HL-60 (cell line): ENCODE data around the gene CASS4.
"Not testable (repeated sequence)": the region's sequence is repeated elsewhere in the genome, so short reads cannot be mapped to it uniquely, and the experiment has no call there.

Experiments
- DNase-seq, 2 experiments: peaks; one replicate each; pipeline ENCODE4 v3.0.0-alpha.2; 2010 to 2020; ENCODE audit warnings: low read depth in 1 of 2, low spot score in 1 of 2
- H3K27ac ChIP-seq: fragments of 250-450 bp; sonication (Bioruptor Pico); replicated peaks from 2 replicates; pipeline ENCODE4 v1.5.1; 2020; ENCODE audit warnings: mild to moderate bottlenecking, moderate library complexity
- H3K27me3 ChIP-seq: fragments of 250-450 bp; sonication (Bioruptor Pico); 2 replicates; pipeline ENCODE4 v1.5.1; 2021; ENCODE audit warnings: mild to moderate bottlenecking, moderate library complexity; ENCODE audit not compliant: insufficient read depth, poor library complexity, severe bottlenecking
- H3K4me3 ChIP-seq: replicated peaks from 2 replicates; pipeline ENCODE4 v1.5.1; 2011; ENCODE audit warnings: mild to moderate bottlenecking, control low read depth, low read length; ENCODE audit not compliant: insufficient read depth
- GABPA ChIP-seq: IDR thresholded peaks from 2 replicates; pipeline ENCODE4 v1.6.1; 2012; ENCODE audit warnings: low read depth
- POLR2AphosphoS5 ChIP-seq: IDR thresholded peaks from 2 replicates; pipeline ENCODE4 v1.6.1; 2012; ENCODE audit warnings: low read depth
- REST ChIP-seq: IDR thresholded peaks from 2 replicates; pipeline ENCODE4 v1.6.1; 2012; ENCODE audit warnings: low read depth; ENCODE audit not compliant: insufficient replicate concordance
- SPI1 ChIP-seq: IDR thresholded peaks from 2 replicates; pipeline ENCODE4 v1.6.1; 2012; ENCODE audit warnings: low read depth, mild to moderate bottlenecking, borderline replicate concordance
- TF ChIP-seq, protein P1 (sequence below): IDR thresholded peaks from one replicate; pipeline ENCODE4 v1.5.1; 2011; ENCODE audit warnings: low read length, control low read depth, inconsistent platforms; ENCODE audit not compliant: insufficient read depth

The CASS4 gene

GRCh38 chr20:56409521-56409920 lies 2.5 kb upstream of the CASS4 start:
- Histone ChIP-seq H3K4me3 (no peak overlapping the region), H3K27me3 (no peaks in the 10 kb centered on the region), H3K27ac (peak overlapping the region; percentile 45)
- TF ChIP-seq POLR2AphosphoS5 (no peak), GABPA (peak; percentile 80)
- peak; percentile 75 to 78 for DNase-seq

DNA sequence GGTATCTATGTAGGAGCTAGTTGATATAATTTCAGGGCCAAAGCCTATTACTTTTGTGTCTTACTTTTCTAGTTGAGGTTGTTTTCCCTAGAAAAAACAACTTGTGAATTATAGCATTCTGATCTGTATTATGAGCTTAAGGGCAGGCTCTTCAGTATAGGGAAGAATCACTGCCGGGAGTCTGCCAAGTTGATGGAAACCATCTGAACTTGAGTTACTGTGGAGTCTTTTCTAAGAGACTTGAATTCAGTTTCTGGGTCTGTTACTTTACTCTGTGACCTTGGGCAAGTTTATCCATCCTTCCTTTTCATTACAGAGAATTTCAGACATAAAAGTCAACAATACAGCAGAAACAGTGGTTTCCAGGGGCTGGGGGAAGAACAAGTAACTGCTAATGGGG lies 2.1 kb upstream of the CASS4 start:
- no peak for DNase-seq
- Histone ChIP-seq H3K4me3 (no peak overlapping the region), H3K27me3 (no peaks in the 10 kb centered on the region), H3K27ac (peak overlapping the region; percentile 45)
- TF ChIP-seq SPI1 (no peak), GABPA (no peak), POLR2AphosphoS5 (no peak), REST (no peak)
- TF ChIP-seq, protein P1, sequence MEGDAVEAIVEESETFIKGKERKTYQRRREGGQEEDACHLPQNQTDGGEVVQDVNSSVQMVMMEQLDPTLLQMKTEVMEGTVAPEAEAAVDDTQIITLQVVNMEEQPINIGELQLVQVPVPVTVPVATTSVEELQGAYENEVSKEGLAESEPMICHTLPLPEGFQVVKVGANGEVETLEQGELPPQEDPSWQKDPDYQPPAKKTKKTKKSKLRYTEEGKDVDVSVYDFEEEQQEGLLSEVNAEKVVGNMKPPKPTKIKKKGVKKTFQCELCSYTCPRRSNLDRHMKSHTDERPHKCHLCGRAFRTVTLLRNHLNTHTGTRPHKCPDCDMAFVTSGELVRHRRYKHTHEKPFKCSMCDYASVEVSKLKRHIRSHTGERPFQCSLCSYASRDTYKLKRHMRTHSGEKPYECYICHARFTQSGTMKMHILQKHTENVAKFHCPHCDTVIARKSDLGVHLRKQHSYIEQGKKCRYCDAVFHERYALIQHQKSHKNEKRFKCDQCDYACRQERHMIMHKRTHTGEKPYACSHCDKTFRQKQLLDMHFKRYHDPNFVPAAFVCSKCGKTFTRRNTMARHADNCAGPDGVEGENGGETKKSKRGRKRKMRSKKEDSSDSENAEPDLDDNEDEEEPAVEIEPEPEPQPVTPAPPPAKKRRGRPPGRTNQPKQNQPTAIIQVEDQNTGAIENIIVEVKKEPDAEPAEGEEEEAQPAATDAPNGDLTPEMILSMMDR, result no peak

DNA sequence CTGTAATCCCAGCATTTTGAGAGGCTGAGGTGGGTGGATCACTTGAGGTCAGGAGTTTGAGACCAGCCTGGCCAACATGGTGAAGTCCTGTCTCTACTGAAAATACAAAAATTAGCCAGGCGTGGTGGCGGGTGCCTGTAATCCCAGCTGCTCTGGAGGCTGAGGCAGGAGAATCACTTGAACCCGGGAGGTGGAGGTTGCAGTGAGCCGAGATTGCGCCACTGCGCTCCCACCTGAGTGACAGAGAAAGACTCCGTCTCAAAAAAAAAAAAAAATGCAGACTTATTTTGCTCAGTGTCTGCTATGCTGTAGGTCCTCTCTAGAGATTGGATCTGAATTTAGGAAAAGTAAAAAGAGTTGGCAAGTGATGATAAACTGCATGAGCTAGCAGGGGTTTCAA lies 773 bp upstream of the CASS4 start:
- not testable (repeated sequence) for H3K27me3 ChIP-seq, H3K4me3 ChIP-seq, DNase-seq
- peak overlapping the region; percentile 68 for H3K27ac ChIP-seq

- no peak for DNase-seq
- TF ChIP-seq GABPA, result no peak
- TF ChIP-seq SPI1, result no peak
- TF ChIP-seq POLR2AphosphoS5, result no peak; the same call in 1 of the 2 replicates
- TF ChIP-seq, protein P1, result no peak
- no peak for TF ChIP-seq REST
- Histone ChIP-seq H3K27ac (peak overlapping the region; percentile 68), H3K4me3 (peak overlapping the region; percentile 42), H3K27me3 (no peaks in the 10 kb centered on the region)
Observed at GRCh38 chr20:56412473-56412790, 372 bp downstream of the CASS4 start.

- DNase-seq, result no peak
- Histone ChIP-seq H3K27me3 (no peaks in the 10 kb centered on the region), H3K27ac (peak overlapping the region; percentile 68), H3K4me3 (peak overlapping the region; percentile 42)
- TF ChIP-seq, protein P1, result no peak
- TF ChIP-seq REST, result no peak
- TF ChIP-seq POLR2AphosphoS5, result no peak
- no peak for TF ChIP-seq SPI1
- no peak for TF ChIP-seq GABPA
Observed at GRCh38 chr20:56412949-56413348, 889 bp downstream of the CASS4 start.
